H1 (cell line): ENCODE measurements around the gene PWP1. TPM values are rescaled to one million over a fixed set of nuclear protein-coding genes. Genes with fewer than 3 reads are reported as not detected.

Source experiments
- CTCF ChIA-PET: fragments of 300-600 bp; sonication (Branson Sonifier 250); formaldehyde crosslinking; loops from one replicate; lab custom pipeline; 2021; ENCODE audit not compliant: partially characterized antibody; lab: Charles Lee
- POLR2A ChIA-PET: fragments of 300-600 bp; sonication (Branson Sonifier 250); formaldehyde crosslinking; loops from one replicate; lab custom pipeline; 2021; ENCODE audit warnings: inconsistent platforms; ENCODE audit not compliant: partially characterized antibody; lab: Charles Lee
- DNase-seq, 2 experiments: peaks; one replicate each; pipeline versions ENCODE4 v3.0.0 to v3.0.0-alpha.2; 2010 to 2022; ENCODE audit warnings: low spot score in 2 of 2, low read depth in 1 of 2, mixed read lengths in 1 of 2
- FAIRE-seq: peaks from 2 replicates; lab custom pipeline; 2011; peaks lifted over from hg19 to GRCh38; lab: Jason Lieb, UNC
- H2AFZ ChIP-seq: 2 replicates; pipeline ENCODE4 v1.8.1; 2012; ENCODE audit warnings: low read length, inconsistent platforms
- H2AK5ac ChIP-seq: 2 replicates; pipeline ENCODE4 v1.6.1; 2013; ENCODE audit warnings: low read depth, low read length
- H2BK120ac ChIP-seq: replicated peaks from 2 replicates; pipeline ENCODE3; 2013; ENCODE audit warnings: low read depth, low read length, inconsistent platforms
- H2BK12ac ChIP-seq: 2 replicates; pipeline ENCODE4 v1.6.1; 2013; ENCODE audit warnings: low read depth, low read length
- H2BK15ac ChIP-seq: 2 replicates; pipeline ENCODE4 v1.6.1; 2013; ENCODE audit warnings: low read length
- H2BK20ac ChIP-seq: 2 replicates; pipeline ENCODE4 v1.6.1; 2013; ENCODE audit warnings: low read length
- H2BK5ac ChIP-seq: 2 replicates; pipeline ENCODE4 v1.6.1; 2013; ENCODE audit warnings: low read depth, low read length
- H3K14ac ChIP-seq: 2 replicates; pipeline ENCODE4 v1.6.1; 2013; ENCODE audit warnings: inconsistent platforms; ENCODE audit not compliant: insufficient read length
- H3K18ac ChIP-seq: 2 replicates; pipeline ENCODE4 v1.6.1; 2013; ENCODE audit warnings: low read length; ENCODE audit errors: extremely low read depth
- H3K23ac ChIP-seq: 2 replicates; pipeline ENCODE4 v1.6.1; 2013; ENCODE audit warnings: inconsistent platforms; ENCODE audit not compliant: insufficient read length
- H3K23me2 ChIP-seq: 2 replicates; pipeline ENCODE4 v1.6.1; 2013; ENCODE audit warnings: low read depth, low read length
- H3K27ac ChIP-seq: 2 replicates; pipeline ENCODE4 v1.6.1; 2011; ENCODE audit warnings: low read depth, low read length, inconsistent platforms
- H3K27me3 ChIP-seq, 4 experiments: replicated peaks in 1 of 4; 1 replicate in 1 of 4; 2 replicates in 3 of 4; pipeline versions ENCODE4 v1.6.1 to v1.8.1; 2011 to 2013; ENCODE audit warnings: low read length in 3 of 4, mild to moderate bottlenecking in 3 of 4, inconsistent platforms in 2 of 4, mixed read lengths in 2 of 4, moderate library complexity in 1 of 4; ENCODE audit not compliant: control insufficient read depth in 3 of 4, insufficient read depth in 3 of 4; ENCODE audit errors: extremely low read depth in 1 of 4
- H3K36me3 ChIP-seq, 4 experiments: 2 replicates each; pipeline versions ENCODE4 v1.6.1 to v1.8.1; 2011 to 2013; ENCODE audit warnings: mild to moderate bottlenecking in 4 of 4, low read length in 3 of 4, moderate library complexity in 2 of 4, control low read depth in 1 of 4, inconsistent platforms in 1 of 4; ENCODE audit not compliant: insufficient read depth in 4 of 4, control insufficient read depth in 2 of 4
- H3K4ac ChIP-seq: replicated peaks from 2 replicates; pipeline ENCODE3; 2013; ENCODE audit warnings: low read length, low read depth, mixed read lengths, inconsistent platforms; ENCODE audit not compliant: insufficient read length
- H3K4me1 ChIP-seq, 4 experiments: replicated peaks in 1 of 4; 1 replicate in 1 of 4; 2 replicates in 3 of 4; pipeline versions ENCODE4 v1.6.1 to v1.8.1; 2011 to 2013; ENCODE audit warnings: low read length in 3 of 4, inconsistent platforms in 2 of 4, mixed read lengths in 1 of 4; ENCODE audit not compliant: insufficient read depth in 4 of 4, control insufficient read depth in 3 of 4
- H3K4me2 ChIP-seq, 2 experiments: 2 replicates each; pipeline versions ENCODE4 v1.6.1 to v1.8.1; 2011 to 2013; ENCODE audit warnings: low read depth in 2 of 2, low read length in 2 of 2, control low read depth in 1 of 2, inconsistent platforms in 1 of 2, mild to moderate bottlenecking in 1 of 2; ENCODE audit not compliant: insufficient read depth in 1 of 2
- H3K4me3 ChIP-seq, 4 experiments: fragments of 200-600, 300-600 bp in 1 of 4; sonication (generic), shearing (Covaris generic), sonication (Bioruptor Twin) in 1 of 4; 2 replicates each; pipeline versions ENCODE4 v1.5.1 to v1.8.1; 2011 to 2016; ENCODE audit warnings: low read length in 4 of 4, low read depth in 3 of 4, control low read depth in 2 of 4, inconsistent platforms in 2 of 4, mild to moderate bottlenecking in 2 of 4, mixed read lengths in 1 of 4, moderate library complexity in 1 of 4; ENCODE audit not compliant: insufficient read depth in 2 of 4; ENCODE audit errors: extremely low read depth in 1 of 4
- H3K56ac ChIP-seq: replicated peaks from 2 replicates; pipeline ENCODE3; 2013; ENCODE audit warnings: low read depth, mild to moderate bottlenecking, mixed read lengths, low read length, inconsistent platforms; ENCODE audit not compliant: insufficient read length
- H3K79me1 ChIP-seq: 2 replicates; pipeline ENCODE4 v1.6.1; 2013; ENCODE audit warnings: low read depth, low read length, control low read depth
- H3K79me2 ChIP-seq, 2 experiments: 2 replicates each; pipeline versions ENCODE4 v1.6.1 to v1.8.1; 2012 to 2013; ENCODE audit warnings: low read length in 2 of 2, mild to moderate bottlenecking in 2 of 2, inconsistent platforms in 1 of 2; ENCODE audit not compliant: insufficient read depth in 2 of 2, control insufficient read depth in 1 of 2
- H3K9ac ChIP-seq, 4 experiments: replicated peaks in 1 of 4; 1 replicate in 1 of 4; 2 replicates in 3 of 4; pipeline versions ENCODE4 v1.6.1 to v1.8.1; 2011 to 2013; ENCODE audit warnings: low read depth in 3 of 4, low read length in 3 of 4, control low read depth in 2 of 4, mild to moderate bottlenecking in 2 of 4, moderate library complexity in 2 of 4, inconsistent platforms in 1 of 4; ENCODE audit errors: extremely low read depth in 1 of 4
- H3K9me3 ChIP-seq, 2 experiments: 2 replicates each; pipeline versions ENCODE4 v1.6.1 to v1.8.1; 2012 to 2013; ENCODE audit warnings: mild to moderate bottlenecking in 2 of 2, moderate library complexity in 2 of 2, control low read depth in 1 of 2, inconsistent platforms in 1 of 2, low read depth in 1 of 2, low read length in 1 of 2, mixed read lengths in 1 of 2; ENCODE audit not compliant: insufficient read depth in 2 of 2
- H4K20me1 ChIP-seq, 2 experiments: replicated peaks in 1 of 2; 2 replicates each; pipeline versions ENCODE3 to v1.8.1; 2011 to 2013; ENCODE audit warnings: inconsistent platforms in 2 of 2, low read length in 2 of 2, mild to moderate bottlenecking in 1 of 2; ENCODE audit not compliant: insufficient read depth in 2 of 2, control insufficient read depth in 1 of 2
- H4K5ac ChIP-seq: 2 replicates; pipeline ENCODE4 v1.6.1; 2013; ENCODE audit warnings: low read length, low read depth, mixed read lengths, inconsistent platforms; ENCODE audit not compliant: insufficient read length
- H4K8ac ChIP-seq: 2 replicates; pipeline ENCODE4 v1.8.0; 2013; ENCODE audit warnings: mild to moderate bottlenecking, moderate library complexity, low read length, inconsistent platforms; ENCODE audit not compliant: insufficient read depth; ENCODE audit errors: extremely low read depth
- H4K91ac ChIP-seq: replicated peaks from 2 replicates; pipeline ENCODE3; 2013; ENCODE audit warnings: low read length, mixed read lengths, inconsistent platforms; ENCODE audit not compliant: insufficient read length
- SP2 ChIP-seq: IDR thresholded peaks from 2 replicates; pipeline ENCODE4 v1.6.1; 2012; ENCODE audit warnings: mild to moderate bottlenecking, low read length, inconsistent platforms
- YY1 ChIP-seq: IDR thresholded peaks from 2 replicates; pipeline ENCODE4 v1.6.1; 2011; ENCODE audit warnings: low read depth, mild to moderate bottlenecking, low read length
- WGBS, 2 experiments: shearing (Covaris generic) in 1 of 2; methylation state at CpG; one replicate each; pipeline versions ENCODE4 v1.1.6 to v1.1.7; 2013 to 2015; ENCODE audit warnings: low lambda C conversion rate in 2 of 2, mixed read lengths in 2 of 2, inconsistent platforms in 1 of 2, low coverage in 1 of 2, missing lambda C conversion rate in 1 of 2; ENCODE audit not compliant: insufficient replicate concordance in 2 of 2, insufficient coverage in 1 of 2, insufficient read length in 1 of 2; ENCODE audit errors: extremely low coverage in 1 of 2, missing lambda C conversion rate in 1 of 2; 5-methylcytosine and 5-hydroxymethylcytosine counted together
- polyA plus RNA-seq, 7 experiments: library from polyadenylated mRNA; depleted of rRNA in 3 of 7; stranded (reverse) in 5 of 7; unstranded in 2 of 7; fragments of >200 nt in 5 of 7; fragments of 200-250 nt in 2 of 7; gene quantifications; 1 replicate in 5 of 7; 2 replicates in 1 of 7; 4 replicates in 1 of 7; pipeline versions ENCODE4 v1.2.1 to v1.2.3, GENCODE V29; 2011 to 2013; ENCODE audit warnings: missing spikeins in 2 of 7, mixed read lengths in 2 of 7
- total RNA-seq: library from RNA; stranded (reverse); fragmentation: NEBNext Ultra II Directional; extraction: Animal tissue kit (Norgen Biotek cat#: 25700); gene quantifications from 2 replicates; pipeline ENCODE4 v1.2.1, GENCODE V29; 2021

PWP1 gene
- total and polyA plus RNA-seq, 2 of the 8 experiments (the other 6 are each of a cell fraction or from before 2014, with no cell fraction given), result 57.8 to 78.5 TPM

DNA sequence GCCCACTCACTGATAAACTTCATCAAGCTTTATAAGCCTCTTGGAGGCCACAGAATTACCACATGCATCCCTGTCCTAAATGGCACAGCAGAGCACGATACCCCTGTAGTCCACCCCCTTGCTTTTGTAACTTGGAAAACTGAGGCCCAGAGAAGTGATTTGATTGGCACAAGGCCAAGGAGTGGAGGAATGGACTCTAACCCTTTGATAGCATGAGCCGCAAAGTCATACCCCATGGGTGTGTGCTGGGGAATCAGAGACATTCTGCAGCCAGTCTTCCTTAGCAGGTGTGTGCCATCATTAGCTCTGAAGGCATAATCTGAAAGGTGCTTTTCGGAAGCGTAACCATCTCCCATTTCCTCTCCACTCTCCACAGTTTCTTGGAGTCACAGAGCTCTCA is 28.5 kb upstream of the PWP1 start:
- ChIA-PET POLR2A (interaction anchor here (0.6 to 3.8 kb wide), 3 partner anchors 11 to 188 kb away, joined by 3 to 31 read pairs (median 4); no protein-coding TSS in a partner anchor), CTCF (interaction anchor here (0.5 to 3.4 kb wide), 5 partner anchors 14 to 434 kb away, joined by 3 to 27 read pairs (median 3); no protein-coding TSS in a partner anchor)
- peaks cover 0 to 12% (median 7%) of the 10 kb centered on the region in 4 experiments; a peak in 5 of 7 replicates for H3K4me1 ChIP-seq

More for the DNA sequence above, 28.5 kb upstream of the PWP1 start:
- no peaks in the 10 kb centered on the region for H3K27me3 ChIP-seq
- H3K79me2 ChIP-seq, result no peaks in the 10 kb centered on the region
- H3K23ac ChIP-seq, result no peak overlapping the region
- no peak for TF ChIP-seq YY1
- TF ChIP-seq SP2, result no peak
- no peaks in the 10 kb centered on the region for H3K36me3 ChIP-seq
- no peak overlapping the region for H3K27ac ChIP-seq
- FAIRE-seq (no peak), DNase-seq (no peak)
- no peak overlapping the region for H3K56ac ChIP-seq
- no peaks in the 10 kb centered on the region for H3K23me2 ChIP-seq
- no peak overlapping the region for H2AK5ac ChIP-seq
- no peak overlapping the region for H3K14ac ChIP-seq
- H3K9ac ChIP-seq, result no peak overlapping the region
- no peak overlapping the region for H2BK120ac ChIP-seq
- H3K4me3 ChIP-seq, result no peak overlapping the region
- H3K18ac ChIP-seq, result no peak overlapping the region
- H2BK12ac ChIP-seq, result no peak overlapping the region
- H4K8ac ChIP-seq, result no peak overlapping the region
- no peak overlapping the region for H2BK5ac ChIP-seq
- no peaks in the 10 kb centered on the region for H3K79me1 ChIP-seq
- H2BK20ac ChIP-seq, result no peak overlapping the region
- 90% methylated on average over 4 of the region's 4 CpGs; no CpG with 5 or more reads in 1 of the 2 experiments for WGBS, 2 experiments
- no peak overlapping the region for H4K5ac ChIP-seq
- H4K20me1 ChIP-seq, result no peaks in the 10 kb centered on the region
- no peak overlapping the region for H2BK15ac ChIP-seq
- no peak overlapping the region for H3K4ac ChIP-seq
- no peak overlapping the region for H3K4me2 ChIP-seq
- H2AFZ ChIP-seq, result no peak overlapping the region
- H3K9me3 ChIP-seq, result no peaks in the 10 kb centered on the region
- H4K91ac ChIP-seq, result no peak overlapping the region
